Sigmoid colon (tissue), 7 donors: ENCODE data around the gene TMEM26. TPM values are rescaled to one million over a fixed set of nuclear protein-coding genes. Genes with fewer than 3 reads are reported as not detected.

Source experiments
- DNase-seq: peaks from one replicate; pipeline ENCODE4 v3.0.0-alpha.2; 2019
- H3K27ac ChIP-seq, 4 donors: fragments of 200-600 bp; sonication (generic); one replicate each; pipeline ENCODE4 v1.5.1; 2016 to 2019; ENCODE audit warnings: mild to moderate bottlenecking in 1 of 4
- H3K27me3 ChIP-seq, 3 donors: fragments of 200-600 bp; sonication (generic); one replicate each; pipeline ENCODE4 v1.5.1; 2019; ENCODE audit warnings: mild to moderate bottlenecking in 1 of 3
- H3K36me3 ChIP-seq, 4 donors: fragments of 200-600 bp; sonication (generic); one replicate each; pipeline ENCODE4 v1.5.1; 2016 to 2019
- H3K4me1 ChIP-seq, 4 donors: fragments of 200-600 bp; sonication (generic); one replicate each; pipeline ENCODE4 v1.5.1; 2017 to 2019
- H3K4me3 ChIP-seq, 4 donors: fragments of 200-600 bp; sonication (generic); one replicate each; pipeline ENCODE4 v1.5.1; 2017 to 2019; ENCODE audit warnings: mild to moderate bottlenecking in 2 of 4, moderate library complexity in 1 of 4
- H3K9me3 ChIP-seq, 4 donors: fragments of 200-600 bp in 3 of 4; sonication (generic) in 3 of 4; one replicate each; pipeline versions ENCODE4 v1.5.1 to v1.6.1; 2013 to 2019
- CTCF ChIP-seq, 4 experiments: fragments of 450-650 bp in 3 of 4; fragments of 200-600 bp in 1 of 4; IDR thresholded peaks; one replicate each; pipeline ENCODE4 v1.5.1; 2016 to 2019; ENCODE audit warnings: antibody characterized with exemption in 4 of 4, mild to moderate bottlenecking in 3 of 4, moderate library complexity in 2 of 4
- EP300 ChIP-seq, 4 donors: sonication (generic); formaldehyde crosslinking; IDR thresholded peaks; one replicate each; pipeline ENCODE4 v1.6.1; 2017; ENCODE audit warnings: antibody characterized with exemption in 4 of 4
- POLR2A ChIP-seq, 2 donors: fragments of 450-650 bp; IDR thresholded peaks; one replicate each; pipeline ENCODE4 v1.6.1; 2016; ENCODE audit warnings: antibody characterized with exemption in 2 of 2, mild to moderate bottlenecking in 2 of 2, moderate library complexity in 2 of 2
- POLR2AphosphoS5 ChIP-seq, 4 donors: sonication (generic); formaldehyde crosslinking; IDR thresholded peaks; one replicate each; pipeline ENCODE4 v1.6.1; 2017; ENCODE audit warnings: antibody characterized with exemption in 4 of 4
- WGBS, 2 donors: extraction: QIAGEN DNeasy Blood & Tissue Kit; methylation state at CpG; one replicate each; pipeline ENCODE4 v1.1.7; 2013; 5-methylcytosine and 5-hydroxymethylcytosine counted together
- intact Hi-C: fragments of 100-400 bp; cut with DNase I; formaldehyde crosslinking; loops from one replicate; pipeline ENCODE4 v1.15.1; 2023
- polyA plus RNA-seq, 3 donors: library from polyadenylated mRNA; stranded (reverse); fragments of 200-250 nt; gene quantifications; one replicate each; pipeline ENCODE4 v1.2.3, GENCODE V29; 2013
- total RNA-seq, 4 donors: library from RNA; depleted of rRNA; stranded (reverse); fragments of >200 nt; gene quantifications; one replicate each; pipeline ENCODE4 v1.1.0, GENCODE V29; 2016
- donor health status: healthy with polysubstance abuse.
- donor health status: Bipolar disorder and iron deficiency.
- donor health status: healthy.

TMEM26 gene
- total and polyA plus RNA-seq, 7 donors: under 0.01 to 2.3 (median 0.36) TPM

- H3K9me3 ChIP-seq: no peaks in the 10 kb centered on the region
- H3K4me1 ChIP-seq: no peaks in the 10 kb centered on the region
- DNase-seq: no peak
- WGBS, 2 donors: 77 to 86% methylated on average over 3 of the region's 3 CpGs
- intact Hi-C loops: no loop called here
- H3K27ac ChIP-seq: no peak overlapping the region
- no peaks in the 10 kb centered on the region for H3K27me3 ChIP-seq
- TF ChIP-seq EP300 (IDR thresholded peaks at IDR 0.05) (no peak), POLR2A (IDR thresholded peaks at IDR 0.05) (no peak), POLR2AphosphoS5 (IDR thresholded peaks at IDR 0.05) (no peak), CTCF (IDR thresholded peaks at IDR 0.05) (no peak)
- H3K4me3 ChIP-seq: no peak overlapping the region
- H3K36me3 ChIP-seq: no peaks in the 10 kb centered on the region
These were observed 95.5 kb downstream of the TMEM26 start for GRCh38 chr10:61357687-61358086.

Other genes starting within 250 kb of the TMEM26 start
- 1 to 10 TPM in 2 of 4 donors, under 1 TPM in 2; 0.36 to 3.1 (median 1.2) TPM for gene CABCOCO1, start 209.5 kb upstream of the TMEM26 start, total RNA-seq
- gene CABCOCO1, start 209.5 kb upstream of the TMEM26 start, polyA plus RNA-seq: under 1 TPM in 1 of 3 donors, not detected in 2; 0.10 TPM